ENCODE measurements around the gene FXYD3.

DNA sequence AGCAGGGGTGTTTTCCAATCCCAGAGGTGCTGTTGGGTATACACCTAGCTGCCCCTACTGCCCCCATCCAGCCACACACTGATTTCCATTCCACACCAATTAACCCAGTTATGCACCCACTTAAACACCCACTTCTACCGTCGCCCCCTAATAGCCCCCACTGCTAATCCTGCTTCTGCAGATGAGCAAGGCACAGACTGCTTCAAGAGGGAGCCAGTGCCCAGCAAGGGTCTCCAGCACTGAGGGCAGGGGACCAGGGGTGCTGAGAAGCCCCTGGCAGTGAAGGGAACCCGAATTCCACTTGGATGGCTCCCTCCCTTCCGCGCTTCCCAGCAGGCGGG lies 28.6 kb downstream of the FXYD3 start:
- TF ChIP-seq, protein P1, sequence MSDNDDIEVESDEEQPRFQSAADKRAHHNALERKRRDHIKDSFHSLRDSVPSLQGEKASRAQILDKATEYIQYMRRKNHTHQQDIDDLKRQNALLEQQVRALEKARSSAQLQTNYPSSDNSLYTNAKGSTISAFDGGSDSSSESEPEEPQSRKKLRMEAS (IDR thresholded peaks at IDR 0.05; ENCODE audit: low read depth, low read length) = no peak
- TF ChIP-seq, protein P2, sequence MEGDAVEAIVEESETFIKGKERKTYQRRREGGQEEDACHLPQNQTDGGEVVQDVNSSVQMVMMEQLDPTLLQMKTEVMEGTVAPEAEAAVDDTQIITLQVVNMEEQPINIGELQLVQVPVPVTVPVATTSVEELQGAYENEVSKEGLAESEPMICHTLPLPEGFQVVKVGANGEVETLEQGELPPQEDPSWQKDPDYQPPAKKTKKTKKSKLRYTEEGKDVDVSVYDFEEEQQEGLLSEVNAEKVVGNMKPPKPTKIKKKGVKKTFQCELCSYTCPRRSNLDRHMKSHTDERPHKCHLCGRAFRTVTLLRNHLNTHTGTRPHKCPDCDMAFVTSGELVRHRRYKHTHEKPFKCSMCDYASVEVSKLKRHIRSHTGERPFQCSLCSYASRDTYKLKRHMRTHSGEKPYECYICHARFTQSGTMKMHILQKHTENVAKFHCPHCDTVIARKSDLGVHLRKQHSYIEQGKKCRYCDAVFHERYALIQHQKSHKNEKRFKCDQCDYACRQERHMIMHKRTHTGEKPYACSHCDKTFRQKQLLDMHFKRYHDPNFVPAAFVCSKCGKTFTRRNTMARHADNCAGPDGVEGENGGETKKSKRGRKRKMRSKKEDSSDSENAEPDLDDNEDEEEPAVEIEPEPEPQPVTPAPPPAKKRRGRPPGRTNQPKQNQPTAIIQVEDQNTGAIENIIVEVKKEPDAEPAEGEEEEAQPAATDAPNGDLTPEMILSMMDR (IDR thresholded peaks at IDR 0.05; ENCODE audit: low read depth, low read length) = no peak
- no peak for TF ChIP-seq POLR2A (IDR thresholded peaks at IDR 0.05; ENCODE audit: extremely low read depth, insufficient read length)
- no peak for TF ChIP-seq MYC (IDR thresholded peaks at IDR 0.05; ENCODE audit: low read depth, low read length)
